IPS-NIHi7 (cell line): ENCODE measurements around the gene ZNF860.
"Not testable (repeated sequence)": the region's sequence is repeated elsewhere in the genome, so short reads cannot be mapped to it uniquely, and the experiment has no call there.

ENCODE experiments used
- DNase-seq: peaks from one replicate; pipeline ENCODE4 v3.0.0; 2012; ENCODE audit warnings: mixed read lengths; ENCODE audit errors: extremely low spot score

ZNF860 gene

GRCh38 chr3:31996195-31996594, 14.6 kb downstream of the ZNF860 start:
- no peak for DNase-seq

- no peak for DNase-seq
These were observed 15.9 kb downstream of the ZNF860 start for GRCh38 chr3:31997500-31997899.

GRCh38 chr3:31999907-32000439, 18.4 kb downstream of the ZNF860 start:
- DNase-seq, result no peak

GRCh38 chr3:32000877-32001276, 19.3 kb downstream of the ZNF860 start:
- no peak for DNase-seq

GRCh38 chr3:32002561-32003368, 21.2 kb downstream of the ZNF860 start:
- no peak for DNase-seq

GRCh38 chr3:32003380-32003779, 21.8 kb downstream of the ZNF860 start:
- DNase-seq, result no peak

GRCh38 chr3:32004113-32004765, 22.7 kb downstream of the ZNF860 start:
- DNase-seq, result peak; percentile 35

- no peak for DNase-seq
These were observed 27.6 kb downstream of the ZNF860 start for GRCh38 chr3:32009101-32009500.

GRCh38 chr3:32009957-32010356, 28.4 kb downstream of the ZNF860 start:
- DNase-seq, result no peak

GRCh38 chr3:32010699-32011098, 29.1 kb downstream of the ZNF860 start:
- not testable (repeated sequence) for DNase-seq

GRCh38 chr3:32015638-32016037, 34.1 kb downstream of the ZNF860 start:
- not testable (repeated sequence) for DNase-seq

GRCh38 chr3:32017286-32017685, 35.7 kb downstream of the ZNF860 start:
- no peak for DNase-seq

GRCh38 chr3:32018757-32019564, 37.4 kb downstream of the ZNF860 start:
- peak; percentile 71 for DNase-seq

GRCh38 chr3:32021155-32021554, 39.6 kb downstream of the ZNF860 start:
- DNase-seq, result no peak

GRCh38 chr3:32021748-32022147, 40.2 kb downstream of the ZNF860 start:
- no peak for DNase-seq

- DNase-seq, result no peak
These were observed 41.4 kb downstream of the ZNF860 start for GRCh38 chr3:32022947-32023346.

GRCh38 chr3:32026593-32026992, 45.0 kb downstream of the ZNF860 start:
- DNase-seq, result no peak

- DNase-seq, result no peak
These were observed 56.4 kb downstream of the ZNF860 start for GRCh38 chr3:32037932-32038267.

- DNase-seq, result no peak
These were observed 59.8 kb downstream of the ZNF860 start for GRCh38 chr3:32041316-32041715.
